Measurements from ENCODE around the gene DPP6.

The DPP6 gene

GRCh38 chr7:154696556-154696955 lies 644.4 kb downstream of the DPP6 start:
- no peak for DNase-seq (ENCODE audit: low read depth in 2 of 2)

GRCh38 chr7:154698726-154699291 lies 646.6 kb downstream of the DPP6 start:
- DNase-seq (ENCODE audit: low read depth in 2 of 2): no peak

DNA sequence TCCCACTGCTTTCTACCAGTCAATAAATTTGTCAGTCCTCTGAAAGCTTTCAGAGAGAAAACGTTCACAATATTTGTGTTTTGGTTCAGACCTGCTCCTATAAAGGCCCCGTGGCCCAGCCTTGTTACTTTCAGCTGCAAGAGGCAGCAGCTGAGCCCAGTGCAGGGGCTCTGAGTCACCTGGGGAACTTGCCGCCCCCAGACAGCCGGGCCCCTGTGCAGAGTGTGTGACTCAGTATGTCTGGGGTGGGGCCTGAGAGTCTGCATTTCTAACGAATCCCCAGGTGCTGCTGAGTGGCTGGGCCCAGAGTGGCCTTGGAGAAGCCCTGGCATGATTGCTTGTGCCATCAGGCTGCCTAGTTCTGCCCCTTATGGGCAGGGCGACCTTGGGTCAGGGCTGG lies 647.2 kb downstream of the DPP6 start:
- DNase-seq (ENCODE audit: low read depth in 2 of 2): no peak

GRCh38 chr7:154709840-154710520 lies 657.8 kb downstream of the DPP6 start:
- no peak for DNase-seq (ENCODE audit: low read depth in 2 of 2)

- no peak for DNase-seq (ENCODE audit: low read depth in 2 of 2)
Measured at GRCh38 chr7:154720016-154720415, 667.8 kb downstream of the DPP6 start.

GRCh38 chr7:154721086-154721485 lies 668.9 kb downstream of the DPP6 start:
- no peak for DNase-seq (ENCODE audit: low read depth in 2 of 2)

DNA sequence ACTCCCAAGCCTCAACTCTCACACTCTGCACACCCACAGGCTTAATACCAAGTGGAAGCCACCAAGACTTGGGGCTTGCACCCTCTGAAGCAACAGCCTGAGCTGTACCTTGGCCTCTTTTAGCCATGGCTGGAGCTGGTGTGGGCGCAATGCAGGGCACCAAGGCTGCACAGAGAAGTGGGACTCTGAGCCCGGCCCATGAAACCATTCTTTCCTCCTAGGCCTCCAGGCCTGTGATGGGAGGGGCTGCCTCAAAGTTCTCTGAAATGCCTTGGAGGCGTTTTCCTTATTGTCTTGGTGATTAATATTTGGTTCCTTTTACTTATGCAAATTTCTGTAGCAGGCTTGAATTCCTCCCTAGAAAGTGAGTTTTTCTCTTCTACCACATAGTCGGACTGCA lies 674.2 kb downstream of the DPP6 start:
- no peak for DNase-seq (ENCODE audit: low read depth in 2 of 2)

GRCh38 chr7:154729056-154729455 lies 676.9 kb downstream of the DPP6 start:
- DNase-seq (ENCODE audit: low read depth in 2 of 2): no peak

DNA sequence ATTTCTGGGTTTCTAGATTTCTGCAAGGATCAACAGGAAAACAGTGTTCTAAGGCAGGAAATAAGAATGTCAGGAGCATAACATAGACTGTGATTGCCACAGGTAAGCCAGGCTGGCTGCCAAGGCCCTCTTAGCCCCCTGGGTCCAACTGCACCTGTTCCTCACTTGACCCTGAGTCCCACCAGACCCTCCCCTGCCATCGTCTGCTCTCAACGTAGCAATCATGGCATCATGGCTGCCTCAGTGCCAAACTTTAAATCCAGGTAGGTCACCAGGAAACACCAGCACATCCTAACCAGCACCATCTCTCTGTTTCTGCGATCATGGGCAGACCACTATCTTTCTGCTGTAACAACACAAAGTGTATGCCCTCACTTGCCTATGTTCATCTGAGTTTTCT lies 683.6 kb downstream of the DPP6 start:
- DNase-seq (ENCODE audit: low read depth in 2 of 2): no peak

- DNase-seq (ENCODE audit: low read depth in 2 of 2): no peak
Measured at GRCh38 chr7:154736389-154736788, 684.2 kb downstream of the DPP6 start.

DNA sequence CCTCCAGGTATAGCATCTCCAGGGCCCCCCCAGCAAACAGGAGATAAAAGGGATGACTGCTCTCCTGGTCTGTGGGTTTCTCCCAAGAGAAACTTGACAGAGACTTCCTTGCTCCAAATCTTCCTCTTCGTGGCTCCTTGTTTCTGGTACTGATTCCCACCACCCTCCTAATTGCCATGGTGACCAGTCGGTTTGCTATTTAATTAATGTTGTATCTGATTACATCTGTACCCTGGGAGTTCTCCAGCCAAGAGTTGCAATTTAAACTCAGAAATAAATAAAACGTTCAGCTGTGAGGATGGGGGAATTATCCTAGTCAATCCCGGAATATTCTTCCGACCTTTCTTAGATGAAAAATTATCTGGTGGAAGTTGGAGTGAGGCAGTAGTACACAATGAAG lies 686.0 kb downstream of the DPP6 start:
- DNase-seq (ENCODE audit: low read depth in 2 of 2): no peak

- DNase-seq (ENCODE audit: low read depth in 2 of 2): no peak
Measured at GRCh38 chr7:154741131-154741530, 688.9 kb downstream of the DPP6 start.

DNA sequence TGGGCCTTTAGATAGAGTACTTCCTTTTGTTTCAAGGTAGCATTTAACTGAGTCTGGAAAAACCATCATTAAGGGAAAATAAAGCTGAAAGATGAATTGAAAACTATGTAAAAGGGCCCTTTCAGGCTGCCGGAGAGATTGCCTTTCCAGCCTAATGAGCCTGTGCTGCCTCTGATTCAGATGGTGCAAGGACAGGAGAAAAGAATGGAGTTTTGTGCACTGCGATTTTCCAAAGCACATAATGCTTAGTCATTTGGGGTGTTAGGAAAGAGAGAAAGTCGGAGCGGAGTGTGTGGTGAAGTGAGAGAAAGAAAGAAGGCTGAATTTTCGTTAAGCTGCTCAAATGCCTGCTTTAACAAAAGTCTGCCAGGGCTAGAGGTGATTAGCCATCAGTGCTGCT lies 691.0 kb downstream of the DPP6 start:
- no peak for DNase-seq (ENCODE audit: low read depth in 2 of 2)

- no peak for DNase-seq (ENCODE audit: low read depth in 2 of 2)
Measured at GRCh38 chr7:154744256-154744860, 692.2 kb downstream of the DPP6 start.

- no peak for DNase-seq (ENCODE audit: low read depth in 2 of 2)
Measured at GRCh38 chr7:154744861-154745258, 692.7 kb downstream of the DPP6 start.

GRCh38 chr7:154746571-154747360 lies 694.6 kb downstream of the DPP6 start:
- DNase-seq (ENCODE audit: low read depth in 2 of 2): no peak

- DNase-seq (ENCODE audit: low read depth in 2 of 2): no peak
Measured at GRCh38 chr7:154748089-154748786, 696.0 kb downstream of the DPP6 start.

DNA sequence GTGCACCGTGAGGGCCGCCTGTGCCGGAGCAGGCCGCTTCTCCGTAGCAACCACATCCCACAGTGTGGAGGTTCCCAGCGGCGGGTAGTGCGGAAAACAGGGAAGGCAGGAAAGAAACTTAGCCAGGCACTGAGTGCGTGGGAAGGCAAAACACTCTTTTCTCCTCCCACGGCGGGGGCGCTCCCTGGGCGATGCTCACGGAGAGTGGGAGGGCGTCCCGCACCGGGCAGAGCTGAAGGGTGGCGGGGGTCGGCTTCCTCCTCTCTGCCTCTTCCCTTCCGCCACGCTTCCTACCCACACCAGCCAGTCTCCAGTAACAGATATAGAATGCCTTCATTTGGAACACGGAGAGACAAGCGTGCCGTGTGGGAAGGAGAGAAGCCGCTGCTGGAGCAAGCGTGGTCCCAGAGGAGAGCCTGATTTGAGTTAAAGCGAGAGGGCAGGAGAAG lies 698.2 kb downstream of the DPP6 start:
- no peak for DNase-seq (ENCODE audit: low read depth in 2 of 2)

GRCh38 chr7:154753226-154753625 lies 701.0 kb downstream of the DPP6 start:
- no peak for DNase-seq (ENCODE audit: low read depth in 2 of 2)

GRCh38 chr7:154757756-154758155 lies 705.6 kb downstream of the DPP6 start:
- DNase-seq (ENCODE audit: low read depth in 2 of 2): no peak

GRCh38 chr7:154759989-154760388 lies 707.8 kb downstream of the DPP6 start:
- no peak for DNase-seq (ENCODE audit: low read depth in 2 of 2)

DNA sequence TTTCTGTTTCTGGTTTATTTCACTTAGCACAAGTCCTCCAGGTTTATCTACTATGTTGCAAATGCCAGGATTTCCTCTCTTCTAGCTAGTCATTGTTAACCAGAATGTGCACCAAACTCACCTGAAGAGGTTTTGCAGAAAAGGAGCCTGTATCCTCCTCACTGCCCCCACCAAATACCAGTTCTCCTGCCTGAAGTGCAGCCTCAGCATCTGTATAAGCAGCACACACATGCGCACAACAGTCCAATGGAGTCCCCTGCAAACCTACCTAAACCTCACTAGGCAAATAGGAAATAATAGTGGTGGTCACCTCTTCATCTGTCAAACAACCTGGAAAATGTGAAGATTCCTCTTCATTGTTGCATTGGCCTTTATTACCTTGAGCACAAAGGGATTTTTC lies 712.9 kb downstream of the DPP6 start:
- no peak for DNase-seq (ENCODE audit: low read depth in 2 of 2)

Data from activated CD8-positive, alpha-beta memory T cell treated with anti-CD3 and anti-CD28 coated beads for 4 hours (primary cell).